PFSK-1 (cell line): ENCODE data around the gene CCDC85C.

ENCODE experiments used
- FOXP2 ChIP-seq: optimal IDR thresholded peaks from 2 replicates; pipeline ENCODE3; 2011; ENCODE audit warnings: borderline replicate concordance, control low read depth, inconsistent platforms; ENCODE audit not compliant: insufficient read depth; ENCODE audit errors: extremely low read length, extremely low read depth
- POLR2AphosphoS5 ChIP-seq: IDR thresholded peaks from 2 replicates; pipeline ENCODE4 v1.6.1; 2012; ENCODE audit warnings: low read depth, mild to moderate bottlenecking, control low read depth, low read length, moderate library complexity
- REST ChIP-seq, 2 experiments: IDR thresholded peaks; 2 replicates each; pipeline versions ENCODE4 v1.6.1 to v1.8.0; 2011 to 2012; ENCODE audit warnings: low read depth in 2 of 2, low read length in 2 of 2, control low read depth in 1 of 2, inconsistent platforms in 1 of 2, mild to moderate bottlenecking in 1 of 2, moderate library complexity in 1 of 2; ENCODE audit not compliant: insufficient read depth in 1 of 2
- SIN3A ChIP-seq: IDR thresholded peaks from 2 replicates; pipeline ENCODE4 v1.6.1; 2012; ENCODE audit warnings: mild to moderate bottlenecking, low read length, moderate library complexity, borderline replicate concordance; ENCODE audit not compliant: insufficient read depth
- TAF1 ChIP-seq: IDR thresholded peaks from 2 replicates; pipeline ENCODE4 v1.6.1; 2012; ENCODE audit warnings: low read length, control low read depth, borderline replicate concordance; ENCODE audit not compliant: insufficient read depth

CCDC85C gene

GRCh38 chr14:99586054-99586760 lies 17.8 kb downstream of the CCDC85C start:
- TF ChIP-seq SIN3A = no peak
- TF ChIP-seq FOXP2 = no peak
- TF ChIP-seq TAF1 = no peak
- TF ChIP-seq POLR2AphosphoS5 = no peak
- TF ChIP-seq REST (IDR thresholded peaks at IDR 0.05; ENCODE audit: insufficient read depth in 1 of 2, low read depth in 2 of 2, low read length in 2 of 2) = no peak

GRCh38 chr14:99584823-99585222 lies 19.2 kb downstream of the CCDC85C start:
- no peak for TF ChIP-seq REST (IDR thresholded peaks at IDR 0.05; ENCODE audit: insufficient read depth in 1 of 2, low read depth in 2 of 2, low read length in 2 of 2)
- TF ChIP-seq FOXP2 = no peak
- no peak for TF ChIP-seq TAF1
- no peak for TF ChIP-seq SIN3A
- TF ChIP-seq POLR2AphosphoS5 = no peak

GRCh38 chr14:99581938-99582337 lies 22.1 kb downstream of the CCDC85C start:
- TF ChIP-seq REST (IDR thresholded peaks at IDR 0.05; ENCODE audit: insufficient read depth in 1 of 2, low read depth in 2 of 2, low read length in 2 of 2) = no peak
- TF ChIP-seq POLR2AphosphoS5 = no peak
- no peak for TF ChIP-seq SIN3A
- no peak for TF ChIP-seq TAF1
- TF ChIP-seq FOXP2 = no peak

GRCh38 chr14:99581374-99581773 lies 22.6 kb downstream of the CCDC85C start:
- TF ChIP-seq FOXP2 = no peak
- TF ChIP-seq SIN3A = no peak
- TF ChIP-seq POLR2AphosphoS5 = no peak
- TF ChIP-seq REST (IDR thresholded peaks at IDR 0.05; ENCODE audit: insufficient read depth in 1 of 2, low read depth in 2 of 2, low read length in 2 of 2) = no peak
